ENCODE data around the gene TXNDC12. TPM values are rescaled to one million over a fixed set of nuclear protein-coding genes. Genes with fewer than 3 reads are reported as not detected.

TXNDC12 gene
- total RNA-seq, 1 experiment from 2014 or later: 77.5 TPM

DNA sequence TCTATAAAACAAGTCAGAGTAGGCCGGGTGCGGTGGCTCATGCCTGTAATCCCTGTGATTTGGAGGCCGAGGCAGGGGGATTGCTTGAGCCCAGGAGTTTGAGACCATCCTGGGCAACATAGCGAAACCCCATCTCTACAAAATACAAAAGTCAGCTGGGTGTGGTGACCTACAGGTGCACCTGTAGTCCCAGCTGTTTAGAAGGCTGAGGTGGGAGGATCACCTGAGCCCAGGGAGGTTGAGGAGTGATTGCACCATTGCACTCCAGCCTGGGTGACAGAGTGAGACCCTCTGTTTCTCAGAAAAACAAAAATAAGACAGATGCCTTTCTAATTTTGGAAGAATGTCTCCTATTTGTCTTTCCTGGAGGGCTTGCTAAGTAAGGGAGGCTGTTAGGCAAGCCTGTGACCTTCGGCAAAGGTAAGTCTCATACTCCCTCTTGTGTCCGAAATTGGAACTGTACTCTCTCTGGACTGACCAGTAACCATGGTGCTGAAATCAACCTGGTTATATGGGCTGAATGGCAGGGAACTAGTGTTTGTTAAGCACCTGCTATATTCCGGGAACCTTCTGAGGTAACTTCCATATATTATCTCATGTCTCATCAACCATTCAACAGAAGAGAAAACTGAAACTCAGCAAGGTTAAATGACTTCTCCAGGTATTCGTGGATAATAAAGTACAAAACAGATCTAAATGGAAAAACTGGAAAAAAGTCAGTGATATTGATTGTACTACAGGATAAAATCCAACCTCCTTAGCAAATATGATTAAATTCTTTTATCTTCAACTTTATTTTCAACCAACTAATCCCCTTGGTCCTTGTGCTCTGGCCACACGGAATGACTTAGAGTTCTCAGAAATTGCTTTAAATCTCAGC is 52.7 kb downstream of the TXNDC12 start:
- in situ Hi-C loops (cut with HindIII; ENCODE audit: low pct_unique_long_range_greater_than_20kb, low sequenced_read_pairs) (no loop called here), intact Hi-C loops (cut with micrococcal nuclease; ENCODE audit: unreplicated experiment) (loop anchor here (1.0 kb wide), 1 partner anchor 105 kb away; no protein-coding TSS in a partner anchor)
- ChIA-PET CTCF (no interaction called here), POLR2A (no interaction called here)
- no peak for TF ChIP-seq SIN3A (IDR thresholded peaks at IDR 0.05; ENCODE audit: borderline replicate concordance, insufficient read depth, low read depth, low read length)
- TF ChIP-seq POLR2AphosphoS5 (IDR thresholded peaks at IDR 0.05; ENCODE audit: low read depth, low read length): no peak
- TF ChIP-seq, protein P1, sequence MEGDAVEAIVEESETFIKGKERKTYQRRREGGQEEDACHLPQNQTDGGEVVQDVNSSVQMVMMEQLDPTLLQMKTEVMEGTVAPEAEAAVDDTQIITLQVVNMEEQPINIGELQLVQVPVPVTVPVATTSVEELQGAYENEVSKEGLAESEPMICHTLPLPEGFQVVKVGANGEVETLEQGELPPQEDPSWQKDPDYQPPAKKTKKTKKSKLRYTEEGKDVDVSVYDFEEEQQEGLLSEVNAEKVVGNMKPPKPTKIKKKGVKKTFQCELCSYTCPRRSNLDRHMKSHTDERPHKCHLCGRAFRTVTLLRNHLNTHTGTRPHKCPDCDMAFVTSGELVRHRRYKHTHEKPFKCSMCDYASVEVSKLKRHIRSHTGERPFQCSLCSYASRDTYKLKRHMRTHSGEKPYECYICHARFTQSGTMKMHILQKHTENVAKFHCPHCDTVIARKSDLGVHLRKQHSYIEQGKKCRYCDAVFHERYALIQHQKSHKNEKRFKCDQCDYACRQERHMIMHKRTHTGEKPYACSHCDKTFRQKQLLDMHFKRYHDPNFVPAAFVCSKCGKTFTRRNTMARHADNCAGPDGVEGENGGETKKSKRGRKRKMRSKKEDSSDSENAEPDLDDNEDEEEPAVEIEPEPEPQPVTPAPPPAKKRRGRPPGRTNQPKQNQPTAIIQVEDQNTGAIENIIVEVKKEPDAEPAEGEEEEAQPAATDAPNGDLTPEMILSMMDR (IDR thresholded peaks at IDR 0.05): peak; percentile 87
- TF ChIP-seq, protein P2, sequence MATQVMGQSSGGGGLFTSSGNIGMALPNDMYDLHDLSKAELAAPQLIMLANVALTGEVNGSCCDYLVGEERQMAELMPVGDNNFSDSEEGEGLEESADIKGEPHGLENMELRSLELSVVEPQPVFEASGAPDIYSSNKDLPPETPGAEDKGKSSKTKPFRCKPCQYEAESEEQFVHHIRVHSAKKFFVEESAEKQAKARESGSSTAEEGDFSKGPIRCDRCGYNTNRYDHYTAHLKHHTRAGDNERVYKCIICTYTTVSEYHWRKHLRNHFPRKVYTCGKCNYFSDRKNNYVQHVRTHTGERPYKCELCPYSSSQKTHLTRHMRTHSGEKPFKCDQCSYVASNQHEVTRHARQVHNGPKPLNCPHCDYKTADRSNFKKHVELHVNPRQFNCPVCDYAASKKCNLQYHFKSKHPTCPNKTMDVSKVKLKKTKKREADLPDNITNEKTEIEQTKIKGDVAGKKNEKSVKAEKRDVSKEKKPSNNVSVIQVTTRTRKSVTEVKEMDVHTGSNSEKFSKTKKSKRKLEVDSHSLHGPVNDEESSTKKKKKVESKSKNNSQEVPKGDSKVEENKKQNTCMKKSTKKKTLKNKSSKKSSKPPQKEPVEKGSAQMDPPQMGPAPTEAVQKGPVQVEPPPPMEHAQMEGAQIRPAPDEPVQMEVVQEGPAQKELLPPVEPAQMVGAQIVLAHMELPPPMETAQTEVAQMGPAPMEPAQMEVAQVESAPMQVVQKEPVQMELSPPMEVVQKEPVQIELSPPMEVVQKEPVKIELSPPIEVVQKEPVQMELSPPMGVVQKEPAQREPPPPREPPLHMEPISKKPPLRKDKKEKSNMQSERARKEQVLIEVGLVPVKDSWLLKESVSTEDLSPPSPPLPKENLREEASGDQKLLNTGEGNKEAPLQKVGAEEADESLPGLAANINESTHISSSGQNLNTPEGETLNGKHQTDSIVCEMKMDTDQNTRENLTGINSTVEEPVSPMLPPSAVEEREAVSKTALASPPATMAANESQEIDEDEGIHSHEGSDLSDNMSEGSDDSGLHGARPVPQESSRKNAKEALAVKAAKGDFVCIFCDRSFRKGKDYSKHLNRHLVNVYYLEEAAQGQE (IDR thresholded peaks at IDR 0.05; ENCODE audit: insufficient read depth in 1 of 2, low read depth in 2 of 2, low read length in 1 of 2): peak; percentile 94 to 95
- DNase-seq (ENCODE audit: low read depth, low spot score): peak; percentile 93
- Histone ChIP-seq H3K36me3 (ENCODE audit: control insufficient read depth, insufficient read depth, low read length) (no peaks in the 10 kb centered on the region), H3K9me3 (ENCODE audit: control insufficient read depth, insufficient read depth, low read depth, low read length) (no peaks in the 10 kb centered on the region), H3K27me3 (ENCODE audit: control insufficient read depth, insufficient read depth, low read length) (no peaks in the 10 kb centered on the region), H3K4me3 (ENCODE audit: low read depth in 2 of 2, low read length in 2 of 2) (no peak overlapping the region), H3K4me1 (ENCODE audit: control insufficient read depth, insufficient read depth, low read length) (no peaks in the 10 kb centered on the region), H3K27ac (ENCODE audit: low read length) (no peak overlapping the region)
- no TSS peak for BruUV-seq (replicated peaks)
- ATAC-seq: peak; percentile 99

DNA sequence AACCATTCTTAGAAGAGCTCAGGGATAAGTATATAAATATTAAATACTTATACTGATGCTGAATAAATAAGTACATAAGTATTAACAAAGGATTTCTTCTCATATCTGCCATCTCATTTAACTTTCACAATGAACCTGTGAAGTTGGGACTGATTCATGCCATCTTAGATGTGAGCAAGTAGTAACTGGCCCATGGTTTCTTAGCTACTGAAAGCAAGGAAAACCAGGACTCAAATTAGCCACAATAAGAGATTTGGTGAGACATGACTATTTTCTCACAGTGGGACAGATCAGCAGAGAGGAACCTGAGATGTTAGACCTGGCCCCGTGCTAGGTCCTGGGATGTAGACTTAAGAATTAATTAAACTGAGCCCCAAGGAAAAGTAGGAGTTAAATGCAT is 56.3 kb downstream of the TXNDC12 start:
- Histone ChIP-seq H3K36me3 (ENCODE audit: control insufficient read depth, insufficient read depth, low read length) (no peaks in the 10 kb centered on the region), H3K27me3 (ENCODE audit: control insufficient read depth, insufficient read depth, low read length) (0 out of 2 replicates have a peak, but pooled peaks cover 3% of the 10 kb centered on the region), H3K9me3 (ENCODE audit: control insufficient read depth, insufficient read depth, low read depth, low read length) (no peaks in the 10 kb centered on the region), H3K4me1 (ENCODE audit: control insufficient read depth, insufficient read depth, low read length) (no peaks in the 10 kb centered on the region), H3K4me3 (ENCODE audit: low read depth in 2 of 2, low read length in 2 of 2) (no peak overlapping the region), H3K27ac (ENCODE audit: low read length) (no peak overlapping the region)
- intact Hi-C loops (cut with micrococcal nuclease; ENCODE audit: unreplicated experiment) (no loop called here), in situ Hi-C loops (cut with HindIII; ENCODE audit: low pct_unique_long_range_greater_than_20kb, low sequenced_read_pairs) (no loop called here)
- POLR2A ChIA-PET: no interaction called here
- no TSS peak for BruUV-seq (replicated peaks)
- TF ChIP-seq, protein P1 (IDR thresholded peaks at IDR 0.05): no peak
- TF ChIP-seq, protein P2 (IDR thresholded peaks at IDR 0.05; ENCODE audit: insufficient read depth in 1 of 2, low read depth in 2 of 2, low read length in 1 of 2): no peak
- TF ChIP-seq POLR2AphosphoS5 (IDR thresholded peaks at IDR 0.05; ENCODE audit: low read depth, low read length) (no peak), TCF7L2 (IDR thresholded peaks at IDR 0.05; ENCODE audit: low read depth, low read length) (no peak), SIN3A (IDR thresholded peaks at IDR 0.05; ENCODE audit: borderline replicate concordance, insufficient read depth, low read depth, low read length) (no peak)
- CTCF ChIA-PET: no interaction called here
- no peak for ATAC-seq
- DNase-seq (ENCODE audit: low read depth, low spot score): no peak
